Hepatocyte (in vitro differentiated cells): ENCODE data around the gene PRKAB2.

Source experiments
- CTCF ChIP-seq: fragments of 200-600 bp; sonication (generic); IDR thresholded peaks from 2 replicates; pipeline ENCODE4 v1.5.1; 2016; ENCODE audit warnings: antibody characterized with exemption, mild to moderate bottlenecking; ENCODE audit not compliant: poor library complexity
- EZH2 ChIP-seq: fragments of 200-600 bp; sonication (generic); IDR thresholded peaks from 2 replicates; pipeline ENCODE4 v1.6.1; 2016; ENCODE audit warnings: antibody characterized with exemption, mild to moderate bottlenecking, borderline replicate concordance

- TF ChIP-seq EZH2 (no peak), CTCF (no peak)
These were observed 2.2 kb downstream of the PRKAB2 start for GRCh38 chr1:147169840-147170674.
